CD14-positive monocyte (primary cell): ENCODE measurements around the gene EVA1C. TPM values are rescaled to one million over a fixed set of nuclear protein-coding genes. Genes with fewer than 3 reads are reported as not detected.

Experiments used
- DNase-seq, 3 donors: peaks; one replicate each; pipeline ENCODE4 v3.0.0-alpha.2; 2011 to 2022
- H2AFZ ChIP-seq: 2 replicates; pipeline ENCODE4 v1.6.0; 2012; ENCODE audit warnings: mild to moderate bottlenecking, low read depth, low read length, inconsistent platforms; ENCODE audit not compliant: insufficient read depth, poor library complexity, severe bottlenecking
- H3K27ac ChIP-seq, 2 donors: 1 replicate in 1 of 2; 2 replicates in 1 of 2; pipeline ENCODE4 v1.5.1; 2012 to 2013; ENCODE audit warnings: low read length in 2 of 2, control low read depth in 1 of 2, inconsistent platforms in 1 of 2, low read depth in 1 of 2, mild to moderate bottlenecking in 1 of 2
- H3K27me3 ChIP-seq, 2 donors: one replicate each; pipeline versions ENCODE4 v1.6.0 to v1.6.1; 2011 to 2013; ENCODE audit warnings: low read length in 2 of 2; ENCODE audit not compliant: control insufficient read depth in 2 of 2, insufficient read depth in 2 of 2
- H3K36me3 ChIP-seq, 2 donors: replicated peaks in 1 of 2; 1 replicate in 1 of 2; 2 replicates in 1 of 2; pipeline versions ENCODE4 v1.5.1 to v1.6.1; 2012 to 2013; ENCODE audit warnings: low read length in 2 of 2, control low read depth in 1 of 2, inconsistent platforms in 1 of 2, mild to moderate bottlenecking in 1 of 2; ENCODE audit not compliant: insufficient read depth in 2 of 2, control insufficient read depth in 1 of 2
- H3K4me1 ChIP-seq, 2 donors: 1 replicate in 1 of 2; 2 replicates in 1 of 2; pipeline versions ENCODE4 v1.5.1 to v1.6.1; 2012 to 2013; ENCODE audit warnings: low read length in 2 of 2, control low read depth in 1 of 2, inconsistent platforms in 1 of 2, mild to moderate bottlenecking in 1 of 2, moderate library complexity in 1 of 2; ENCODE audit not compliant: insufficient read depth in 2 of 2, control insufficient read depth in 1 of 2
- H3K4me2 ChIP-seq: replicated peaks from 2 replicates; pipeline ENCODE3; 2012; ENCODE audit warnings: low read length, moderate library complexity, mild to moderate bottlenecking; ENCODE audit not compliant: poor library complexity, severe bottlenecking; ENCODE audit errors: extremely low read depth
- H3K4me3 ChIP-seq, 3 experiments: fragments of 200-600 bp in 1 of 3; sonication (generic) in 1 of 3; replicated peaks in 1 of 3; 1 replicate in 2 of 3; 2 replicates in 1 of 3; pipeline ENCODE4 v1.5.1; 2011 to 2013; ENCODE audit warnings: low read length in 3 of 3, mild to moderate bottlenecking in 3 of 3, control low read depth in 2 of 3, low read depth in 2 of 3, inconsistent platforms in 1 of 3, moderate library complexity in 1 of 3
- H3K79me2 ChIP-seq: 2 replicates; pipeline ENCODE4 v1.6.0; 2012; ENCODE audit warnings: mild to moderate bottlenecking, control low read depth, inconsistent platforms, low read length, moderate library complexity; ENCODE audit not compliant: insufficient read depth
- H3K9ac ChIP-seq: 2 replicates; pipeline ENCODE4 v1.6.0; 2017; ENCODE audit warnings: low read length, mild to moderate bottlenecking; ENCODE audit not compliant: insufficient read depth, poor library complexity, severe bottlenecking
- H3K9me3 ChIP-seq, 2 donors: replicated peaks in 1 of 2; 1 replicate in 1 of 2; 2 replicates in 1 of 2; pipeline versions ENCODE4 v1.5.1 to v1.6.1; 2012 to 2013; ENCODE audit warnings: low read length in 2 of 2, control low read depth in 1 of 2; ENCODE audit not compliant: control insufficient read depth in 1 of 2, insufficient read depth in 1 of 2
- H4K20me1 ChIP-seq: 2 replicates; pipeline ENCODE4 v1.6.0; 2012; ENCODE audit warnings: mild to moderate bottlenecking, low read length, control low read depth, moderate library complexity; ENCODE audit not compliant: insufficient read depth
- H3K27ac Mint-ChIP-seq, 7 donors: one replicate each; pipeline ENCODE4 v1.8.0; 2020; ENCODE audit warnings: mild to moderate bottlenecking in 7 of 7, mixed read lengths in 7 of 7, moderate library complexity in 6 of 7, inconsistent platforms in 2 of 7
- H3K27me3 Mint-ChIP-seq, 3 donors: one replicate each; pipeline ENCODE4 v1.8.0; 2021 to 2022; ENCODE audit warnings: low read depth in 3 of 3, mild to moderate bottlenecking in 3 of 3, mixed read lengths in 3 of 3, moderate library complexity in 3 of 3, inconsistent platforms in 1 of 3
- H3K36me3 Mint-ChIP-seq, 2 donors: one replicate each; pipeline ENCODE4 v1.8.0; 2020; ENCODE audit warnings: mixed read lengths in 2 of 2, inconsistent platforms in 1 of 2, mild to moderate bottlenecking in 1 of 2
- H3K4me1 Mint-ChIP-seq: one replicate; pipeline ENCODE4 v1.8.0; 2020; ENCODE audit warnings: mild to moderate bottlenecking, mixed read lengths
- H3K4me3 Mint-ChIP-seq, 2 donors: one replicate each; pipeline ENCODE4 v1.8.0; 2020; ENCODE audit warnings: mild to moderate bottlenecking in 2 of 2, mixed read lengths in 2 of 2, moderate library complexity in 1 of 2
- H3K9me3 Mint-ChIP-seq, 7 donors: one replicate each; pipeline ENCODE4 v1.8.0; 2020 to 2022; ENCODE audit warnings: mixed read lengths in 7 of 7, mild to moderate bottlenecking in 6 of 7, moderate library complexity in 6 of 7, inconsistent platforms in 2 of 7
- CTCF ChIP-seq: fragments of 200-600 bp; IDR thresholded peaks from one replicate; pipeline ENCODE4 v1.8.0; 2022; ENCODE audit warnings: antibody characterized with exemption, mild to moderate bottlenecking
- WGBS: methylation state at CpG from one replicate; pipeline ENCODE4 v1.1.5; 2013; ENCODE audit warnings: missing lambda C conversion rate; ENCODE audit not compliant: insufficient coverage; 5-methylcytosine and 5-hydroxymethylcytosine counted together
- intact Hi-C, 2 donors: fragments of 100-400 bp; cut with micrococcal nuclease; formaldehyde crosslinking; loops; one replicate each; pipeline versions ENCODE4 v1.15.0 to v1.15.1; 2023
- polyA plus RNA-seq, 3 donors: library from polyadenylated mRNA; depleted of rRNA in 1 of 3; unstranded in 2 of 3; stranded (reverse) in 1 of 3; fragments of 300-500 nt in 2 of 3; fragments of >200 nt in 1 of 3; fragmentation: Illumina TruSeq in 2 of 3; gene quantifications; 1 replicate in 2 of 3; 2 replicates in 1 of 3; pipeline ENCODE4 v1.2.3, GENCODE V29; 2012 to 2021

EVA1C gene
- polyA plus RNA-seq, 3 donors, result 0.37 to 0.73 (median 0.63) TPM

- intact Hi-C loops, result loop anchor here (5.0 to 10.0 kb wide), 3 partner anchors 48 to 202 kb away; no protein-coding TSS in a partner anchor
- Histone ChIP-seq H3K27me3 (peaks cover 0 to 7% of the 10 kb centered on the region in 2 donors), H3K4me1 (no peaks in the 10 kb centered on the region), H3K4me2 (no peak overlapping the region), H3K4me3 (no peak overlapping the region), H3K27ac (no peak overlapping the region), H3K79me2 (no peaks in the 10 kb centered on the region), H4K20me1 (no peaks in the 10 kb centered on the region), H2AFZ (no peak overlapping the region), H3K9me3 (no peaks in the 10 kb centered on the region), H3K36me3 (no peaks in the 10 kb centered on the region), H3K9ac (no peak overlapping the region)
- peak; percentile 61 for TF ChIP-seq CTCF
- H3K27me3 Mint-ChIP-seq, result peaks cover 8 to 17% (median 14%) of the 10 kb centered on the region in 3 donors
- H3K27ac Mint-ChIP-seq, result no peak overlapping the region
- no CpG with 5 or more reads among the region's 5 CpGs for WGBS
- H3K36me3 Mint-ChIP-seq, result no peaks in the 10 kb centered on the region
- peak overlapping the region in 1 of 2 donors; percentile 31 for H3K4me3 Mint-ChIP-seq
- H3K4me1 Mint-ChIP-seq, result no peaks in the 10 kb centered on the region
- no peaks in the 10 kb centered on the region for H3K9me3 Mint-ChIP-seq
- DNase-seq, result peak in 2 of 3 donors; percentile 17 to 37
Observed at GRCh38 chr21:32403201-32403777, 9.2 kb upstream of the EVA1C start.

DNA sequence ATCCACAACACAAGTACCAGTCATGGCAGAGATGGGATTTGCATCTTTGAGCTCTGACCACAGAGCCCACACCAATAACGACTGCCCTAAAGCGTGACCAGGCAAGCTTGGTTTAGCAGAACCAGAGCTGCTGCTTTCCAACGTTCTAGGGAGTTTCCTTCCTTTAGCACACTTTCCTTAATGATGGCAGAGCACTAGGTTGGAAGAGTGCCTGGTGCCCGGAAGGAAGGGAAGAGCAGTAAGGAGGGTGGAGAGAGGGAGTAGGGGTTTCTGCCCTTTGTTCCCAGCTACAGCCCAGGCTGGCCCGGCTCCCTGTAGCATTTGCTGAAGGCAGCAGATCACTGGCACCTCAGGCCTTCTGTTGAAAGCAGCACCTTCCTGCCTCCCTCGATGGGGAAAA, 6.1 kb upstream of the EVA1C start:
- Histone ChIP-seq H3K9me3 (no peaks in the 10 kb centered on the region), H3K4me2 (no peak overlapping the region)

More for the DNA sequence above, 6.1 kb upstream of the EVA1C start:
- peaks cover 5% of the 10 kb centered on the region in 2 donors for H3K4me1 ChIP-seq
- Mint-ChIP-seq H3K9me3 (no peaks in the 10 kb centered on the region), H3K4me1 (peaks cover 6% of the 10 kb centered on the region), H3K27me3 (peaks cover 7 to 11% (median 9%) of the 10 kb centered on the region in 3 donors), H3K27ac (no peak overlapping the region), H3K36me3 (no peaks in the 10 kb centered on the region), H3K4me3 (no peak overlapping the region)
- no peak overlapping the region for H2AFZ ChIP-seq
- 91% methylated on average over 2 of the region's 6 CpGs for WGBS
- H3K27ac ChIP-seq, result no peak overlapping the region
- H3K4me3 ChIP-seq, result no peak overlapping the region
- H3K79me2 ChIP-seq, result no peaks in the 10 kb centered on the region
- no peaks in the 10 kb centered on the region for H3K36me3 ChIP-seq
- no peaks in the 10 kb centered on the region for H4K20me1 ChIP-seq
- intact Hi-C loops, result loop anchor here (10.0 kb wide), 2 partner anchors 52 to 198 kb away; no protein-coding TSS in a partner anchor
- no peak overlapping the region for H3K9ac ChIP-seq
- H3K27me3 ChIP-seq, result no peaks in the 10 kb centered on the region
- no peak for DNase-seq
- no peak for TF ChIP-seq CTCF
